Liver (tissue), 9 donors: Measurements from ENCODE around the gene GCLC. TPM values are rescaled to one million over a fixed set of nuclear protein-coding genes. Genes with fewer than 3 reads are reported as not detected.

Experiments used
- DNase-seq: peaks from one replicate; pipeline ENCODE4 v3.0.0-alpha.2; 2017; ENCODE audit warnings: low spot score
- H3K27ac ChIP-seq, 2 donors: one replicate each; pipeline ENCODE4 v1.7.0; 2013; ENCODE audit warnings: inconsistent platforms in 2 of 2, low read length in 2 of 2, control low read depth in 1 of 2, low read depth in 1 of 2, mild to moderate bottlenecking in 1 of 2
- H3K27me3 ChIP-seq, 4 donors: one replicate each; pipeline versions ENCODE4 v1.6.1 to v1.7.0; 2013; ENCODE audit warnings: low read length in 3 of 4, inconsistent platforms in 1 of 4, mild to moderate bottlenecking in 1 of 4, moderate library complexity in 1 of 4; ENCODE audit not compliant: control insufficient read depth in 4 of 4, insufficient read depth in 4 of 4
- H3K36me3 ChIP-seq, 4 donors: one replicate each; pipeline versions ENCODE4 v1.6.1 to v1.7.0; 2013; ENCODE audit warnings: low read length in 3 of 4, mild to moderate bottlenecking in 3 of 4, low read depth in 1 of 4, moderate library complexity in 1 of 4; ENCODE audit not compliant: control insufficient read depth in 4 of 4, insufficient read depth in 3 of 4
- H3K4me1 ChIP-seq, 4 donors: one replicate each; pipeline versions ENCODE4 v1.6.1 to v1.7.0; 2013; ENCODE audit warnings: low read length in 3 of 4, mild to moderate bottlenecking in 3 of 4, moderate library complexity in 1 of 4; ENCODE audit not compliant: control insufficient read depth in 4 of 4, insufficient read depth in 4 of 4
- H3K4me3 ChIP-seq, 3 donors: one replicate each; pipeline versions ENCODE4 v1.6.1 to v1.7.0; 2013; ENCODE audit warnings: low read length in 3 of 3, control low read depth in 1 of 3, low read depth in 1 of 3, mild to moderate bottlenecking in 1 of 3
- H3K9ac ChIP-seq, 2 donors: one replicate each; pipeline ENCODE4 v1.7.0; 2013; ENCODE audit warnings: low read length in 2 of 2, mild to moderate bottlenecking in 2 of 2, moderate library complexity in 2 of 2, control low read depth in 1 of 2, low read depth in 1 of 2
- H3K9me3 ChIP-seq, 4 donors: one replicate each; pipeline versions ENCODE4 v1.6.1 to v1.7.0; 2013; ENCODE audit warnings: low read length in 3 of 4; ENCODE audit not compliant: control insufficient read depth in 4 of 4
- EGR1 ChIP-seq, 2 donors: IDR thresholded peaks; 2 replicates each; pipeline ENCODE4 v1.6.1; 2016 to 2018; ENCODE audit warnings: antibody characterized with exemption in 2 of 2, low read depth in 2 of 2
- FOXA1 ChIP-seq: IDR thresholded peaks from 2 replicates; pipeline ENCODE4 v1.6.1; 2016; ENCODE audit warnings: antibody characterized with exemption
- FOXA2 ChIP-seq: IDR thresholded peaks from 2 replicates; pipeline ENCODE4 v1.6.1; 2016; ENCODE audit warnings: antibody characterized with exemption
- GABPA ChIP-seq, 2 donors: IDR thresholded peaks in 1 of 2; conservative IDR thresholded peaks in 1 of 2; 2 replicates each; pipeline ENCODE4 v1.6.1; 2016; ENCODE audit warnings: antibody characterized with exemption in 2 of 2, mild to moderate bottlenecking in 1 of 2, moderate library complexity in 1 of 2
- HNF4A ChIP-seq, 2 donors: conservative IDR thresholded peaks; 2 replicates each; pipeline ENCODE4 v1.6.1; 2016; ENCODE audit warnings: antibody characterized with exemption in 2 of 2, mild to moderate bottlenecking in 2 of 2
- HNF4G ChIP-seq: IDR thresholded peaks from 2 replicates; pipeline ENCODE4 v1.6.1; 2016; ENCODE audit warnings: antibody characterized with exemption
- NR2F2 ChIP-seq: IDR thresholded peaks from 2 replicates; pipeline ENCODE4 v1.6.1; 2016; ENCODE audit warnings: antibody characterized with exemption
- RAD21 ChIP-seq, 2 donors: IDR thresholded peaks; 2 replicates each; pipeline ENCODE4 v1.6.1; 2016; ENCODE audit warnings: antibody characterized with exemption in 2 of 2, mild to moderate bottlenecking in 2 of 2
- RXRA ChIP-seq, 2 donors: IDR thresholded peaks; 2 replicates each; pipeline ENCODE4 v1.6.1; 2017 to 2018; ENCODE audit warnings: antibody characterized with exemption in 2 of 2, mild to moderate bottlenecking in 1 of 2
- SP1 ChIP-seq: IDR thresholded peaks from 2 replicates; pipeline ENCODE4 v1.6.1; 2018; ENCODE audit warnings: antibody characterized with exemption, mild to moderate bottlenecking
- TAF1 ChIP-seq: conservative IDR thresholded peaks from 2 replicates; pipeline ENCODE4 v1.6.1; 2016; ENCODE audit warnings: antibody characterized with exemption, mild to moderate bottlenecking
- YY1 ChIP-seq: IDR thresholded peaks from 2 replicates; pipeline ENCODE4 v1.6.1; 2016; ENCODE audit warnings: antibody characterized with exemption, mild to moderate bottlenecking
- ZBTB33 ChIP-seq: IDR thresholded peaks from 2 replicates; pipeline ENCODE4 v1.6.1; 2016; ENCODE audit warnings: antibody characterized with exemption
- WGBS: extraction: QIAGEN DNeasy Blood & Tissue Kit; methylation state at CpG from one replicate; pipeline ENCODE4 v1.1.7; 2013; 5-methylcytosine and 5-hydroxymethylcytosine counted together
- polyA plus RNA-seq, 2 donors: library from polyadenylated mRNA; stranded (reverse) in 1 of 2; unstranded in 1 of 2; fragments of 200-250 nt in 1 of 2; fragments of >200 nt in 1 of 2; fragmentation: Nextera tagmentation in 1 of 2; extraction: Ambion mirVana in 1 of 2; gene quantifications; one replicate each; pipeline versions ENCODE4 v1.2.1 to v1.2.3, GENCODE V29; 2013 to 2015
- total RNA-seq, 2 donors: library from RNA; depleted of rRNA; stranded (reverse); fragments of >200 nt; gene quantifications; one replicate each; pipeline ENCODE4 v1.2.3, GENCODE V29; 2014
- TF ChIP-seq, protein P1 (sequence below): IDR thresholded peaks from 2 replicates; pipeline ENCODE4 v1.6.1; 2016; ENCODE audit warnings: antibody characterized with exemption, mild to moderate bottlenecking
- TF ChIP-seq, protein P2 (sequence below): IDR thresholded peaks from 2 replicates; pipeline ENCODE4 v1.6.1; 2016; ENCODE audit warnings: antibody characterized with exemption
- TF ChIP-seq, protein P3 (sequence below): IDR thresholded peaks from 2 replicates; pipeline ENCODE4 v1.6.1; 2016; ENCODE audit warnings: antibody characterized with exemption
- donor health status: healthy.
- donor health status: healthy.
- donor health status: healthy.
- donor health status: healthy.
- donor health status: healthy.

GCLC gene
- total and polyA plus RNA-seq, 4 donors: 28.6 to 135 (median 79.8) TPM

GRCh38 chr6:53593001-53593488 is 48.1 kb upstream of the GCLC start:
- H3K4me3 ChIP-seq: no peak overlapping the region
- H3K9ac ChIP-seq: no peak overlapping the region
- no peaks in the 10 kb centered on the region for H3K36me3 ChIP-seq
- 77% methylated on average over 2 of the region's 2 CpGs for whole genome bisulfite sequencing
- no peak for DNase-seq
- no peaks in the 10 kb centered on the region for H3K27me3 ChIP-seq
- no peak overlapping the region for H3K27ac ChIP-seq
- TF ChIP-seq HNF4A (conservative IDR thresholded peaks at IDR 0.05) (no peak), TAF1 (no peak), RXRA (IDR thresholded peaks at IDR 0.05) (no peak), YY1 (no peak), RAD21 (IDR thresholded peaks at IDR 0.05) (no peak), FOXA2 (no peak), ZBTB33 (no peak), NR2F2 (no peak), GABPA (IDR thresholded peaks at IDR 0.05 in 1 of 2, conservative IDR thresholded peaks at IDR 0.05 in 1 of 2) (no peak), SP1 (no peak), FOXA1 (no peak)
- TF ChIP-seq, protein P1, sequence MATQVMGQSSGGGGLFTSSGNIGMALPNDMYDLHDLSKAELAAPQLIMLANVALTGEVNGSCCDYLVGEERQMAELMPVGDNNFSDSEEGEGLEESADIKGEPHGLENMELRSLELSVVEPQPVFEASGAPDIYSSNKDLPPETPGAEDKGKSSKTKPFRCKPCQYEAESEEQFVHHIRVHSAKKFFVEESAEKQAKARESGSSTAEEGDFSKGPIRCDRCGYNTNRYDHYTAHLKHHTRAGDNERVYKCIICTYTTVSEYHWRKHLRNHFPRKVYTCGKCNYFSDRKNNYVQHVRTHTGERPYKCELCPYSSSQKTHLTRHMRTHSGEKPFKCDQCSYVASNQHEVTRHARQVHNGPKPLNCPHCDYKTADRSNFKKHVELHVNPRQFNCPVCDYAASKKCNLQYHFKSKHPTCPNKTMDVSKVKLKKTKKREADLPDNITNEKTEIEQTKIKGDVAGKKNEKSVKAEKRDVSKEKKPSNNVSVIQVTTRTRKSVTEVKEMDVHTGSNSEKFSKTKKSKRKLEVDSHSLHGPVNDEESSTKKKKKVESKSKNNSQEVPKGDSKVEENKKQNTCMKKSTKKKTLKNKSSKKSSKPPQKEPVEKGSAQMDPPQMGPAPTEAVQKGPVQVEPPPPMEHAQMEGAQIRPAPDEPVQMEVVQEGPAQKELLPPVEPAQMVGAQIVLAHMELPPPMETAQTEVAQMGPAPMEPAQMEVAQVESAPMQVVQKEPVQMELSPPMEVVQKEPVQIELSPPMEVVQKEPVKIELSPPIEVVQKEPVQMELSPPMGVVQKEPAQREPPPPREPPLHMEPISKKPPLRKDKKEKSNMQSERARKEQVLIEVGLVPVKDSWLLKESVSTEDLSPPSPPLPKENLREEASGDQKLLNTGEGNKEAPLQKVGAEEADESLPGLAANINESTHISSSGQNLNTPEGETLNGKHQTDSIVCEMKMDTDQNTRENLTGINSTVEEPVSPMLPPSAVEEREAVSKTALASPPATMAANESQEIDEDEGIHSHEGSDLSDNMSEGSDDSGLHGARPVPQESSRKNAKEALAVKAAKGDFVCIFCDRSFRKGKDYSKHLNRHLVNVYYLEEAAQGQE: no peak
- TF ChIP-seq, protein P2, sequence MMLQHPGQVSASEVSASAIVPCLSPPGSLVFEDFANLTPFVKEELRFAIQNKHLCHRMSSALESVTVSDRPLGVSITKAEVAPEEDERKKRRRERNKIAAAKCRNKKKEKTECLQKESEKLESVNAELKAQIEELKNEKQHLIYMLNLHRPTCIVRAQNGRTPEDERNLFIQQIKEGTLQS: no peak
- H3K4me1 ChIP-seq: no peaks in the 10 kb centered on the region
- H3K9me3 ChIP-seq: no peaks in the 10 kb centered on the region

DNA sequence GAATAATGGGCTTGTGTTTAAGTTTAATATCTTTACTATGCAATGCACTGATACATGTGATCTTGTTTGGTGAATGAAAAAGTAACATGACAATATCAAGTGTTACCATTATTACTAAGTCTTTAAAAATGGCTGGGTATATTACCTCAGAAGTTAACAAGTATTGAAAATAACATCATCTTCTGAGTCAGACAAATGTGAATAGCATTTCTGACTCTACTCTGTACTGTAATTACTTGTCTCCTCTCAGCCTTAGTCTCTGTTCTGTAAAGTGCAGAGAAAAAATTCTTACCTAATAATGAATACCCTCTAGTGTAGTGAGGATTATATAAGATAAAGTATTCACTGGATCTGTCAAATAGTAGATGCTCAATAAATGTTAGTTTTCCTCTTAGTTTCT is 47.0 kb upstream of the GCLC start:
- no peaks in the 10 kb centered on the region for H3K27me3 ChIP-seq
- no peak overlapping the region for H3K4me3 ChIP-seq
- no peaks in the 10 kb centered on the region for H3K4me1 ChIP-seq
- TF ChIP-seq, protein P3, sequence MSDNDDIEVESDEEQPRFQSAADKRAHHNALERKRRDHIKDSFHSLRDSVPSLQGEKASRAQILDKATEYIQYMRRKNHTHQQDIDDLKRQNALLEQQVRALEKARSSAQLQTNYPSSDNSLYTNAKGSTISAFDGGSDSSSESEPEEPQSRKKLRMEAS: no peak
- TF ChIP-seq TAF1 (no peak), HNF4A (conservative IDR thresholded peaks at IDR 0.05) (no peak), SP1 (no peak), EGR1 (IDR thresholded peaks at IDR 0.05; ENCODE audit: low read depth in 2 of 2) (no peak), RAD21 (IDR thresholded peaks at IDR 0.05) (no peak), ZBTB33 (no peak), HNF4G (no peak)
- TF ChIP-seq, protein P1: no peak
- H3K9me3 ChIP-seq: no peaks in the 10 kb centered on the region
- no peak for DNase-seq
- no peaks in the 10 kb centered on the region for H3K36me3 ChIP-seq
- no peak overlapping the region for H3K9ac ChIP-seq
- no peak overlapping the region for H3K27ac ChIP-seq
